HG02885 (cell line): ENCODE measurements around the gene OTOF.
"Not testable (repeated sequence)": the region's sequence is repeated elsewhere in the genome, so short reads cannot be mapped to it uniquely, and the experiment has no call there.

Experiments
- ATAC-seq: cut with Tn5 transposase; IDR thresholded peaks from one replicate; pipeline ENCODE4 v1.9.1; 2021; ENCODE audit warnings: mild to moderate bottlenecking; ENCODE audit not compliant: unreplicated experiment, poor library complexity

OTOF gene

GRCh38 chr2:26481706-26482105, 3.8 kb upstream of the OTOF start:
- no peak for ATAC-seq

DNA sequence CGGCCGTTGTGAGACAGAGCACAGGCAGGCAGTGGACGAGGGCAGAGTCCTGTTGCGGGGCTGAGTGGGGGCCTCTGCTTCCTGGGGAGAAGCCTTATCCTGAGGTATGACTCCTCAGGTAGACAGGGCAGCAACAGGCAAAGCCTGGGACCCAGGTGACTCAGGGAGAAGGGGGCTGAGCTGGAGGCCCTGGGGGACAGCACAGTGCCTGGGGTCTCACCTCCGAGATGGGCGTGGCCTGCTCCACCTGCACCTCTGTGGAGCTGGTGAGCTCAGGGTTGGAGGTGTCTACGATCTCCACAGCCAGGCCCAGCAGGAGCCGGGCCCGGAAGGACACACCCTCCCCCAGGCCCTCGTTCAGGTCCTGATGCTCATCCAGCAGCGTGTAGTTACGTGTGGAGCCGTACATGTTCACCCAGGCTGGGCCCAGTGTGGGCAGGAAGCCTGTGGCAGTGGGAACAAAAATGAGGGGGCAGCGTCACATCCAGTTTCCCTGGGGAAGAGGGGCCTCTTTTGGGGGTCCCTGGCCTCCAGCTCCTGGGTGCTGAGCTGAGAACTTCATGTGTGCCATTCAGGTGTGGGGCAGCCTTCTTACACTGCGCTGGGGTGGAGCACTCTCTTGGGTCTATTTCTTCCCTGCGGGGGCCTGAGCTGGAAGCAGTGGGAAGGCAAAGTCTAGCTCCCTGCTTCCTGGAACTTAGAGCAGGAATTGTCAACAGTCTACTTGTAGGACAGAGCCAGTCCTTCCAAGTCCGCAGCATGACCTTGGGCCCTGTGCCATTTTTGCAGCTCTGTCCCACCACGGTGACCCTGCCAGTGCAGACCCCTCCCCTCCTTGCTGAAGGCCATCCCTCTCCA, 2.9 kb upstream of the OTOF start:
- ATAC-seq: no peak

- no peak for ATAC-seq
These were observed 2.1 kb upstream of the OTOF start for GRCh38 chr2:26479789-26480565.

- no peak for ATAC-seq
These were observed 1.3 kb upstream of the OTOF start for GRCh38 chr2:26479131-26479788.

DNA sequence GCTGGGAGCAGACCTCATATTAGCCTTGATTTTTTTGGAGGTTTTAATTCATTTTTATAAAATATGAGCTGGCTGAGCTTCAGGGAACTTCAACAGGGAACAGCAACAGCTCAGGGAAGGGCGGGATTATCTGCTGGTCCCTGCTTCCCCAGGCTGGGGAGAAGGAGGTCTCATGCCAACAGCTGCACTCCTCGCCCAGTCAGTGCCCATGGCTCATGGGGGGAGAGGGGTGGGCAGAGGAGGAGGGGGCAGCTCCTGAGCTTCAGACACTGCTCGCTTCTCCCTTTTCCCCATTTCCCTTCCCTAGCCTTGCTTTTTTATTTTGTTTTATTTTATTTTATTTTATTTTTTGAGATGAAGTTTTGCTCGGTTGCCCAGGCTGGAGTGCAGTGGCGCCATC, 442 bp upstream of the OTOF start:
- no peak for ATAC-seq

GRCh38 chr2:26477126-26477910, 606 bp downstream of the OTOF start:
- no peak for ATAC-seq

GRCh38 chr2:26475832-26476501, 2.0 kb downstream of the OTOF start:
- ATAC-seq: no peak

DNA sequence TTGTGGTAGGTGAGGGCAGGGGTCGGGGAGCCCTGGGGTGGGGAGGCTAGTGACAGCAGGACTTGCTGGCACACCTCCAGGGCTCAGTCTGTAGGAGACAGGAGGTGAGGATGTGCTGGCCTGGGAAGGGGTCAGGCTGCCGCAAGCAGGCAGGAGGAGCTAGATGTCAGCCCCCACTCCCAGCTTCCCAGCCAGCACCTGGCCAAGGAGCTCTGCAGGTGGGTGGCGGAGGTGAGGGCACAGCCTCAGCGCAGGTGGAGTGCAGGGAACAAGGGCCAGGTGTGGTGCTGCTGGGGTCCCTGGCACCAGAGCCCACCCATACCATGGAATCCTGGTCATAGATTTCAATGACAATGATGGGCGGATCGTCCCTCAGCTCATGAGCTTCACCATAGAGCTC, 2.9 kb downstream of the OTOF start:
- no peak for ATAC-seq

DNA sequence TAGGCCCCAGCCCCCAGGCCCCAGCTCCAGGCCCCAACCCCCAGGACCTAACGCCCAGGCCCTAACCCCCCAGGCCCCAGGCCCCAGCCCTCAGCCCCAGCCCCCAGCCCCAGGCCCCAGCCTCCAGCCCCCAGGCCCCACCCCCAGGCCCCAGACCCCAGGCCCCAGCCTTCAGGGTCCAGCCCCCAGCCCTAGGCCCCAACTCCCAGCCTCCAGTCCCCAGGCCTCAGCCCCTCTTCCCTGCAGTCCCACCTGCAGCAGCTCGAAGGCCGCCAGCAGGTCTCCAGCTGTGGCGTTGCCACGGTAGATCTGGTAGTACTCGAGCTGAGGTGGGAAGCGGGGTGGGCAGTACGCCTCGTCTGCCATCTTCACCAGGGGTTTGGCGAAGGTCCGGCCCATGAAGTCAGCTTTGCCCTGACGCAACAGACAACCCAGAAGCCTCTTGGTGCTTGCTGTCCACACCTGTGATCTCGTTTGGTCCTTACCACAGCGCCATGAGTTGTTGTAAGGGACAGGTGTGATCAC, 3.6 kb downstream of the OTOF start:
- ATAC-seq: no peak

- ATAC-seq: no peak
These were observed 4.1 kb downstream of the OTOF start for GRCh38 chr2:26473796-26474195.

GRCh38 chr2:26472821-26473655, 4.9 kb downstream of the OTOF start:
- no peak for ATAC-seq

DNA sequence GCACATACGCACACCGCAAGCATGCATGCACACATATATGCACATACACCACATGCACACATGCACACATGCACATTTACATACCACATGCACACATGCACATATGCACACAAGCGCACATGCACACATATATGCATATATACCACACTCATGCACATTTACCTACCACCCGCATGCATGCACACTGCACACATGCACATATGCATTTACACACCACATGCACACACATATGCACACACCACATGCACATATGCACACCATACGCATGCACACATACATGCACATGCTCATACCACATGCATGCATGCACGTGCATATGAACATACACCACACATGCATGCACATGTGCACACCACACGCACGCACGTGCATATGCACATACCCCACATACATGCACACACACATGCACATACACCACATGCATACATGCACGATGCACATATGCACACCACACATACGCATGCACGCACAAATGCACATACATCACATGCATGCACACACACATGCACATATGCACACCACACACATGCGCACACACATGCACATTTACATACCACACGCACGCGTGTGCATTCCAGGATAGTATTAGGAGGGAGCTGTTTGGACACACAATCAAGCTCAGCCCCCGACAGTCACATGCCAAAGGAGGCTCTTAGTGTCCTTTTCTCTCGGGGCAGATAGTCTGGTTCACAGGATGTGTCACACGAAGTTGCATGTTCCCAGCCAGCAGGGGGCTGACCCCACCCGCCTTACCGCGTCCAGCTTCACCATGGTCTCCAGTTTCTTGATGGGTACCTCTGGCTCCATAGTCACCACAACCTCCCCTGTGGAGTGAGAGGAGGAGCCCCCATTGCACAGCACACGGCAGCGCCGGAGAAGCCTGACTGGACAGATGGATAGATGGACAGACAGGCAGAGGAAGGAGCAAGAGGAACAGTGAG, 5.9 kb downstream of the OTOF start:
- no peak for ATAC-seq

DNA sequence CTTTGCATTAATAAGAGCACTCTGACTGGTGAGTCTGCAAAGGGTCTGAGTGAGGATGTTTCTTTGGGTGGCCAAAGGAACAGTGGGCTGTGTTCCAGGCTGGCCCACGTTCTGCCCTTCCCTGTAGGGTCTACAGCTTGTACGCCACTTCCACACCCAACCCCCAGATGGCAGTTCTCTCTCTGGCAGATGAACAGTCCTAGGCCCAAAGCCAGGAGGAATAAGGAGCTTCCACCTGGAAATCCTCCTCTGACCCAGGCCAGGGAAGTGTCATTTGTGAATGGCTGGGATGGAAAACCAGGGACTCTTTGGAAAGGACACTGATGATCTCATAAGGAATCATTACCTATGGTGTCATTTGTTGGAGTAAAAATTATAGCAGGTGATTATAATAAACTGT, 6.6 kb downstream of the OTOF start:
- ATAC-seq: no peak

- no peak for ATAC-seq
These were observed 7.2 kb downstream of the OTOF start for GRCh38 chr2:26470601-26471260.

- no peak for ATAC-seq
These were observed 8.0 kb downstream of the OTOF start for GRCh38 chr2:26469955-26470354.

- ATAC-seq: no peak
These were observed 8.7 kb downstream of the OTOF start for GRCh38 chr2:26469092-26469710.

DNA sequence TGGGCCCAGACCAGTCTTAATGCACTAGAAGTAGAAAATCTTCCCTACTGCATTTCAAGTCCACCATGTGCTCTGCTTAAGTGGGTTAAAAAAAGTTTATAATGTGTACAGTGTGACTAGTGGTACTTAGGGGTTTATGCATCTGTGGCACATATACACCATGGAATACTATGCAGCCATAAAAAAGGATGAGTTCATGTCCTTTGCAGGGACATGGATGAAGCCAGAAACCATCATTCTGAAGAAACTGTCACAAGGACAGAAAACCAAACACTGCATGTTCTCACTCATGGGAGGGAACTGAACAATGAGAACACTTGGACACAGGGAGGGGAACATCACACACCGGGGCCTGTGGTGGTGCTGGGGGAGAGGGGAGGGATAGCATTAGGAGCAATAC, 9.4 kb downstream of the OTOF start:
- ATAC-seq: not testable (repeated sequence)
